Neural cell (in vitro differentiated cells): ENCODE data around the gene SLAMF1. TPM values are rescaled to one million over a fixed set of nuclear protein-coding genes. Genes with fewer than 3 reads are reported as not detected.

Experiments
- H2AFZ ChIP-seq: fragments of 200-600, 300-800 bp; sonication (generic), shearing (Covaris generic); 2 replicates; pipeline ENCODE4 v1.6.0; 2014; ENCODE audit warnings: low read depth, mild to moderate bottlenecking, antibody characterized with exemption, low read length, moderate library complexity
- H3F3A ChIP-seq: fragments of 200-600 bp; shearing (Covaris generic); 2 replicates; pipeline ENCODE4 v1.6.1; 2016; ENCODE audit warnings: mild to moderate bottlenecking, moderate library complexity, mixed read lengths, antibody characterized with exemption, low read length; ENCODE audit not compliant: insufficient read depth, poor library complexity, severe bottlenecking
- H3K27ac ChIP-seq: fragments of 200-600, 300-800 bp; sonication (generic), shearing (Covaris generic); 2 replicates; pipeline ENCODE4 v1.5.1; 2014; ENCODE audit warnings: mild to moderate bottlenecking, low read length, moderate library complexity
- H3K27me3 ChIP-seq: fragments of 300-800, 200-600 bp; sonication (generic), shearing (Covaris generic); 2 replicates; pipeline ENCODE4 v1.6.0; 2014; ENCODE audit warnings: mild to moderate bottlenecking, low read depth, low read length, moderate library complexity; ENCODE audit not compliant: insufficient read depth
- H3K36me3 ChIP-seq: fragments of 300-800, 200-600 bp; sonication (generic), shearing (Covaris generic); 2 replicates; pipeline ENCODE4 v1.5.1; 2014; ENCODE audit warnings: mild to moderate bottlenecking, antibody characterized with exemption, low read length, moderate library complexity; ENCODE audit not compliant: insufficient read depth
- H3K4me2 ChIP-seq: fragments of 300-800, 200-600 bp; sonication (generic), shearing (Covaris generic); 2 replicates; pipeline ENCODE4 v1.6.0; 2014; ENCODE audit warnings: mild to moderate bottlenecking, low read length
- H3K4me3 ChIP-seq: fragments of 300-800, 200-600 bp; sonication (generic), shearing (Covaris generic); 2 replicates; pipeline ENCODE4 v1.5.1; 2014; ENCODE audit warnings: mild to moderate bottlenecking, low read length, moderate library complexity
- H3K79me2 ChIP-seq: fragments of 200-600 bp; shearing (Covaris generic); replicated peaks from 2 replicates; pipeline ENCODE4 v1.6.0; 2014; ENCODE audit warnings: mild to moderate bottlenecking, low read length, moderate library complexity; ENCODE audit not compliant: insufficient read depth
- H3K9ac ChIP-seq: fragments of 300-800, 200-600 bp; sonication (generic), shearing (Covaris generic); 2 replicates; pipeline ENCODE4 v1.6.1; 2016; ENCODE audit warnings: mild to moderate bottlenecking, low read length, mixed read lengths
- H3K9me2 ChIP-seq: fragments of 200-600 bp; shearing (Covaris generic); 2 replicates; pipeline ENCODE4 v1.6.1; 2016; ENCODE audit warnings: mild to moderate bottlenecking, low read length, mixed read lengths; ENCODE audit not compliant: insufficient read depth
- H3K9me3 ChIP-seq: fragments of 200-600, 300-800 bp; sonication (generic), shearing (Covaris generic); 2 replicates; pipeline ENCODE4 v1.6.1; 2016; ENCODE audit warnings: mild to moderate bottlenecking, mixed run types, low read length, moderate library complexity, mixed read lengths
- H4K20me1 ChIP-seq: fragments of 200-600 bp; shearing (Covaris generic); 2 replicates; pipeline ENCODE4 v1.6.1; 2016; ENCODE audit warnings: mild to moderate bottlenecking, mixed run types; ENCODE audit not compliant: insufficient read depth
- MXI1 ChIP-seq: fragments of 450-650 bp; conservative IDR thresholded peaks from 2 replicates; pipeline ENCODE4 v1.6.1; 2014; ENCODE audit warnings: antibody characterized with exemption, mild to moderate bottlenecking; ENCODE audit not compliant: poor library complexity, severe bottlenecking
- POLR2AphosphoS5 ChIP-seq: IDR thresholded peaks from 2 replicates; pipeline ENCODE4 v1.6.1; 2012
- TAF1 ChIP-seq: IDR thresholded peaks from 2 replicates; pipeline ENCODE4 v1.6.1; 2012; ENCODE audit warnings: low read depth
- polyA plus RNA-seq: library from polyadenylated mRNA; depleted of rRNA; stranded (reverse); fragments of >200 nt; gene quantifications from 2 replicates; pipeline ENCODE4 v1.2.3, GENCODE V29; 2014
- TF ChIP-seq, protein P1 (sequence below): IDR thresholded peaks from 2 replicates; pipeline ENCODE4 v1.6.1; 2012; ENCODE audit warnings: borderline replicate concordance

SLAMF1 gene
- polyA plus RNA-seq, 1 donor from 2014 or later: not detected

DNA sequence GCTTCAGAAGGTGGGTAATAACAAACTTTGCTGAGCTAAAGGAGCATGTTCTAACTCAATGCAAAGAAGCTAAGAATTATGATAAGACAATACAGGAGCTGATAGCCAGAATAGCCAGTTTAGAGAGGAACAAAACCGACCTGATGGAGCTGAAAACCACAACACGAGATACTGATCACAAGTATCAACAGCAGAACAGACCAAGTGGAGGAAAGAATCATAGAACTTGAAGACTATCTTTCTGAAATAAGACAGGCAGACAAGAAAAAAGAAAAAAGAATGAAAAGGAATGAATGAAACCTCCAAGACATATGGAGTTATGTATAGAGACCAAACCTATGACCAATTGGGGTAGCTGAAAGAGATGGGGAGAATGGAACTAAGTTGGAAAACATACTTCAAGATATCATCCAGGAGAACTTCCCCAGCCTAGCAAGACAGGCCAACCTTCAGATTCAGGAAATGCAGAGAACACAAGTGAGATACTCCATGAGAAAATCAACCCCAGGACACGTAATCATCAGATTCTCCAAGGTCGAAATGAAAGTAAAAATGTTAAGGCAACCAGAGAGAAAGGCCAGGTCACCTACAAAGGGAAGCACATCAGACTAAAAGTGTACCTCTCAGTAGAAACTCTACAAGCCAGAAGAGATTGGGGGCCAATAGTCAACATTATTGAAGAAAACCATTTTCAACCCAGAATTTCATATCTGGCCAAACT lies 88.0 kb downstream of the SLAMF1 start:
- Histone ChIP-seq H3F3A (no peaks in the 10 kb centered on the region), H3K9me3 (no peaks in the 10 kb centered on the region), H3K4me3 (no peak overlapping the region), H3K27me3 (no peaks in the 10 kb centered on the region), H3K4me2 (no peak overlapping the region), H3K36me3 (no peaks in the 10 kb centered on the region), H4K20me1 (no peaks in the 10 kb centered on the region), H3K27ac (no peak overlapping the region), H2AFZ (no peak overlapping the region), H3K9ac (no peak overlapping the region), H3K9me2 (no peaks in the 10 kb centered on the region), H3K79me2 (no peaks in the 10 kb centered on the region)
- TF ChIP-seq, protein P1, sequence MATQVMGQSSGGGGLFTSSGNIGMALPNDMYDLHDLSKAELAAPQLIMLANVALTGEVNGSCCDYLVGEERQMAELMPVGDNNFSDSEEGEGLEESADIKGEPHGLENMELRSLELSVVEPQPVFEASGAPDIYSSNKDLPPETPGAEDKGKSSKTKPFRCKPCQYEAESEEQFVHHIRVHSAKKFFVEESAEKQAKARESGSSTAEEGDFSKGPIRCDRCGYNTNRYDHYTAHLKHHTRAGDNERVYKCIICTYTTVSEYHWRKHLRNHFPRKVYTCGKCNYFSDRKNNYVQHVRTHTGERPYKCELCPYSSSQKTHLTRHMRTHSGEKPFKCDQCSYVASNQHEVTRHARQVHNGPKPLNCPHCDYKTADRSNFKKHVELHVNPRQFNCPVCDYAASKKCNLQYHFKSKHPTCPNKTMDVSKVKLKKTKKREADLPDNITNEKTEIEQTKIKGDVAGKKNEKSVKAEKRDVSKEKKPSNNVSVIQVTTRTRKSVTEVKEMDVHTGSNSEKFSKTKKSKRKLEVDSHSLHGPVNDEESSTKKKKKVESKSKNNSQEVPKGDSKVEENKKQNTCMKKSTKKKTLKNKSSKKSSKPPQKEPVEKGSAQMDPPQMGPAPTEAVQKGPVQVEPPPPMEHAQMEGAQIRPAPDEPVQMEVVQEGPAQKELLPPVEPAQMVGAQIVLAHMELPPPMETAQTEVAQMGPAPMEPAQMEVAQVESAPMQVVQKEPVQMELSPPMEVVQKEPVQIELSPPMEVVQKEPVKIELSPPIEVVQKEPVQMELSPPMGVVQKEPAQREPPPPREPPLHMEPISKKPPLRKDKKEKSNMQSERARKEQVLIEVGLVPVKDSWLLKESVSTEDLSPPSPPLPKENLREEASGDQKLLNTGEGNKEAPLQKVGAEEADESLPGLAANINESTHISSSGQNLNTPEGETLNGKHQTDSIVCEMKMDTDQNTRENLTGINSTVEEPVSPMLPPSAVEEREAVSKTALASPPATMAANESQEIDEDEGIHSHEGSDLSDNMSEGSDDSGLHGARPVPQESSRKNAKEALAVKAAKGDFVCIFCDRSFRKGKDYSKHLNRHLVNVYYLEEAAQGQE: no peak
- no peak for TF ChIP-seq TAF1
- TF ChIP-seq MXI1: no peak
- TF ChIP-seq POLR2AphosphoS5: no peak

Other genes starting within 250 kb of the SLAMF1 start
- 22.6 and 34.0 TPM in 2 replicates for gene VANGL2, start 246.5 kb downstream of the SLAMF1 start, polyA plus RNA-seq
- not detected in 2 replicates for gene SLAMF6, start 123.8 kb downstream of the SLAMF1 start, polyA plus RNA-seq
- not detected in 2 replicates for gene CD84, start 67.5 kb downstream of the SLAMF1 start, polyA plus RNA-seq
- gene CD48, start 64.8 kb upstream of the SLAMF1 start, polyA plus RNA-seq: not detected in 2 replicates
- not detected in 2 replicates for gene SLAMF7, start 92.2 kb upstream of the SLAMF1 start, polyA plus RNA-seq
- not detected in 2 replicates for gene LY9, start 149.1 kb upstream of the SLAMF1 start, polyA plus RNA-seq
- not detected in 2 replicates for gene CD244, start 215.8 kb upstream of the SLAMF1 start, polyA plus RNA-seq
- gene ITLN1, start 238.1 kb upstream of the SLAMF1 start, polyA plus RNA-seq: not detected in 2 replicates